AG08396 (cell line): ENCODE measurements around the gene THSD7A.

Source experiments
- DNase-seq: peaks from one replicate; pipeline ENCODE4 v3.0.0; 2012; ENCODE audit warnings: low spot score, mixed read lengths

The THSD7A gene

DNA sequence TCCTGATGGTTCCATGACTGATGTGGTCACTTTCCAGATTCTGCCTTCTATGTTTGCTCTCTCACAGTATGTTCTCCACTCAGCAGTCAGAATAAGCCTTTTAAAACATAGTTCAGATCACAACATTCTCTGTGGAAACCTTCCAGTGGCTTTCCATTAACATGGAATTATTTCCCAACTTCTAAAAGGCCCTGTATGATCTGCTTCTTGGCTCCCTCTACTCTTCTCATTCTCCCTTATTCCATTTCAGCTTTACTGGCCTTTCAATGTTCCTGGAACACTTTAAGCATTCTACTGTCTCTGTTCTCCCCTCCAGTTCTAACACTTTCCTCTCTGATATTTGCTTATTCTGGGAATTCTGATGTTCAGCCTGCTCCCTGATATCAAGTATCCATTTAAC, 325.6 kb downstream of the THSD7A start:
- DNase-seq = no peak

DNA sequence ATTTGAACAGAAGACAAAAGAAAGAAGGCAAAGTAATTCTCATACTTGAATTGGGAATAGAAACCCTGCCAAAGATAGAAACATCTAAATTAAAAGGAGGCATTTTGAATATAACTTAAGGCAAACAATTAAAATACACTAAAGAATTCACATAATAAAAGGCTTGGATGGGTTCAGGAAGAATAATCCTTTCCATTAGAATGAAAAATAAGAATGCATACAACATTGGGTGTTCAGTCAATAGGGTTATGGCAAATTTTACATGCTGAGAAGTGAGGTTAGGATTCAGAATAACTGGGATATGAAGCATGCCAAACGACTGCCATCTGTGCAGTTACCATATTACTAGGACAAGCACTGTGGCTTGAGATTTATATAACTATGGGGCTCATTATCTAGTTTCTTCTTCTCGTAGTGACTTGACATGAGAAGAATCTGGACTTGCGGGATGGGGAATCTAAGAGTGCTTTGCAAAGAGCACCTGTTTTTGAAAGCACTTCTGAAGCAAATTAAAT, 326.5 kb downstream of the THSD7A start:
- DNase-seq = no peak

DNA sequence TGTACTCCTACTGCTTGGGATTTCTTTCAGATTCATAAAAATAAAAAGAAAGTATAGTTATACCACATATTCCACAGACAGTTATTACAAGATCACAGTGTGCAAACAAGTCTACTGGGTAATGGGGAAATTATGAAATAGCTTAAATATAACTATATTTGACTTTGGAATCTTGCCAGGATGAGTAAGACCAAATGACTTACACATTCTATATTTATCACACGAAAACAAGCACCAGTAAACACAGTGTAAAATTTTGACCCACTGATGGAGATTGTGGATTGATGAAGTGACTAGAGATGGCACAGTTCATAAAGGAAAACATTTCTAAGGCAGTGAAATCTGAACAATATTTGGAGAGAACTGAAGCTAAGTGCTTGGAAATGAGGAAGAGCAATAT, 339.7 kb downstream of the THSD7A start:
- DNase-seq = no peak

DNA sequence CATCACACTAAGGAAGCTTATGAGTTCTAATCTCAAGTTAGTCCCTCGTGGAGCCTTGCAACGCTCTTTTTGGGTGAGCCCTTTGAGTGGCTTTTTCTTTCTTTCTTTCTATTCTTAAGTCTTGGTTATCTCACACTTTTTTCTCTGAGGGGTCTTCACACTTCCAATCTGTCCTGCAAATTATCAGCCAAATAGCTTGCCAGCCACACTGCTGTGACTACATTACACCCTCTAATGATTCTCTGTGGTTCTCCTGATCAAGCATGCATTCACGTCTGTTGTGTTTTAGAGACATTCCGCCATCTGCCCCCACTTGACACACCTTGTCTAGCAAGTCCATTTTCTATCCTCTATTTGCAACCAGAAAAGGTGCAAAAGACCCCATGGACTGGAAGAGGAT, 340.2 kb downstream of the THSD7A start:
- DNase-seq = no peak

DNA sequence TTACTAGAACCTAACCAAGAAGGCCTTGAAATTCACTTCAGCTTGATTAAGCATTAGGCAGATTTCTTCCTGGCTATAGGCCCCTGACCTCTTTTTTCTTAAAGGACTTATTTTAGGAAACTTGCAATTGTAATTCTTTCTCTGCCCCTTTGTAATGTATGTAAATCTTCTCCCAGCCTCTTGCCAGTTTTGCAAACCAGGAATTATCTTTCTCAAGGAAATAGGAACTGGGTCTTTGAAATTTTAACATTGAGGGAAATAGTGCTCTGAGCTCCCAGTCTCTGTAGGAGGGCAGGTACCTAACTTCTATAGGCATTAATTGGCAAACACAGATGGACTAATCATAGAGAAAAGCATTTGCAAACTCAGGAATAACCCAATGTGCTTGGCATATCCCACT, 342.7 kb downstream of the THSD7A start:
- DNase-seq = no peak

DNA sequence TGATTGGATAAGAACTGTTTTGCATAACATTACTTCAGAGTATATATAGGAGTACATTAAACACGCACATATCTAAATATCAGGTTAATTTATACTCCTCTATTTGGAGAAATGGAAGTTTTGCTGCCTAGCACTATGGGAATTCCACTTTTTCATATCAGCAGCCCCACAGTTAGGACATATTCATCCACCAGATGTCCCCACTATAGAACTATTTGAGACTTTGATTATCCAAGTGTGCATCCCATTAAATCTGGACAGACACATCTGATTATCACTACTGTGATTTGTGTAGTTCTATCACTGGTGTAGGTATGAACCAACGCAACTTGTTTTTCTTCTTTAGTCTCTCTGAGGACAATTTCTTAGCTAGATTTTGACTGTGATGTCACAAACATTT, 345.7 kb downstream of the THSD7A start:
- no peak for DNase-seq

DNA sequence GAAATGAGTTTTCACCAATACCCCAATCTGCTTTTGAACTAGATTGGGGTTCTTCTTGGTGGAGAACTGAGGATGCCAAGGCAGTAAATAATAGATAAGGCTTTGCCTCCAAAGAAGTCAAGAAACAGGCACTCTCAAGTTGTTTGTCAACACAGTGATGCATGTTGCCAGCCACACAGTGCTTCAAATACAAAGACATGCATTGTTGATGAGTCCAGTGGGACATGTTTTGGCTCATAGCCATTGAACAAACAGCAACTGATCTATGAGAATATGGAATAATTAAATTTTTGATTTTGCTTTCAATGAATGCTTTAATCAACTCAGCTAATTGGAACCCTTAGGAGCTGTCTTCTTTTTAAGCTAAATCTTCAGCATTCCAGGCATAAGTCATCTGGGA, 346.4 kb downstream of the THSD7A start:
- no peak for DNase-seq

DNA sequence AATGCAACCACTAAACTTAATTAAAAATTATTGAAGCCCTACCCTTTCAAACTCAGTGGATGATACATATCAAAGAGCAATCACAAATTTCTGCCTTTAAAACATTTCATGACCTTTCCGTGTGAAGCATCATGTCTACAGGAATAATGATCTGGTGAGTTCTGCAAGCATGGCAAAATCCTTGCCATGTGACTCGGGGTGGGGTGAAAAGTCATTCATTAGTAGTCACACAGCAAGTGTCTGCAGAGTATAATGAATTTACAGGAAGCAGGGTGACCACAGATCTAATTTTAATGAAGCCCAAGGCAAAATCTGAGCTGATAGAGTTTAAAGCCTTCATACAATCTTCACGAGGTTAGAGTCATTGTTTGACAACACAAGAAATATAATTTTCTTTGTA, 351.9 kb downstream of the THSD7A start:
- no peak for DNase-seq

DNA sequence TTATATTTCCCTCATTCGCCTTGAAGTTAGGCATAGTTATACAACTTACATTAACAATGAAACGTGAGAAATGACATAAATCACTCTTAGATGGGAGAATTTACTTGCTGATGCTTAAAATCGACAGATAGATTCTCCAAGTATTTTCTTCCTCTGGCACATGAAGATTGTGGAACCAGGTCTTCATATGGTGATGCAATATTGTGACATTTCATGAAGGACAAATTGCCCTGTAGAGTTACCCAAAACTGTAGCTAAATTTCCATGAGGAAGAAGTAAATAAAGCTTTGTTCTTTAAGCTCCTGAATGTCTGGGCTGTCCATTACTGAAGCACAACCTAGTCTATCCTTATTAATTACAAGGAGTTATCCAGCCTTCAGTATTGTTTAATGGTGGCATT, 353.1 kb downstream of the THSD7A start:
- no peak for DNase-seq

DNA sequence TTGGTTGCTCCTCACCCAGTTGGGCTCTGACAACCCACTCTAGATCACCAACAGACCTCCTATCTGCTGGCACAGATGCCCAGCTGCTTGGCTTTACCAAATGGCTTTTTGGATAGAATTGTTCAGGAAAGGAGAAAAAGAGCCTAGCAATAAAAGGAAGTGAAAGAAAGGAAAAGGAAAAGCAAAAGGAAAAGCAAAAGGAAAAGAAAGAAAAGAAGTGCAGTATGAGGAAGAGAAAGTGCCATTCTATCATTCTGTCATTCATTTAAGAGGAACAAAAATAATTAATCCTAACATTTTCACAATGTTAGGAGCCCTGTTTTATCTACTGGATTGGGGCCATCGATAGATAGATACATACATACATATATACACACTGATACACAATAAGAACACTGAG, 353.6 kb downstream of the THSD7A start:
- no peak for DNase-seq

DNA sequence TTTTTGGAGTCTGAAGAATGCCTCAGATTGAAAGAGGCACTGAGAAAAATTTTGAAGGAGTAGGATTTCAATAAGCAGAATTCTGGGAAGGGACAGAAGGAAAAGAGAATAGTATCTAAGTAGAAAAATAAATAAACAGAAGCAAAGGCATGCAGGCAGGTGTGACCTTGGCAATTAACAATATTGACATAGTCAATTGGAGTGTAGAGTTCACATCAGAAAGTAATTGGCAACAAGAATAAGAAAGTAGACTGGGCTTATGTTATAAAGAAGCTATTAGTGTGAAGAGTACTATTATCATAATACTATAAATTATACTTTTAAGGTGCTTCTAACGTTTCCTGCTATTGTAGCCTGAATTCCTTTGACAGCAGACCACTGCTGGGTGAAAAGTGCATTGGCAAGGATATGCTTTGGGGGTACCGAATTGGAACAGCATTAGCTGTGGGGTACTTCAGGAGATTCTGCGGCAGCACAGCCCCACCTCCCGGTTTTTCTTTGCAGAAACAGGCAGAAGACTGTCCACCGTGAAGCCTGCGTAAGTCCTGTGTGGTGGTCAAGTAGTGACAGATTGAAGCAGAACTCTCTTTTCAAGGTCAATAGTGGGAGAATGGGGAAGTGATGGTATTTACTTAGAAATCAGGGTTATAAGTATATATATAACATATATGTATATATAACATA, 357.0 kb downstream of the THSD7A start:
- DNase-seq = no peak

DNA sequence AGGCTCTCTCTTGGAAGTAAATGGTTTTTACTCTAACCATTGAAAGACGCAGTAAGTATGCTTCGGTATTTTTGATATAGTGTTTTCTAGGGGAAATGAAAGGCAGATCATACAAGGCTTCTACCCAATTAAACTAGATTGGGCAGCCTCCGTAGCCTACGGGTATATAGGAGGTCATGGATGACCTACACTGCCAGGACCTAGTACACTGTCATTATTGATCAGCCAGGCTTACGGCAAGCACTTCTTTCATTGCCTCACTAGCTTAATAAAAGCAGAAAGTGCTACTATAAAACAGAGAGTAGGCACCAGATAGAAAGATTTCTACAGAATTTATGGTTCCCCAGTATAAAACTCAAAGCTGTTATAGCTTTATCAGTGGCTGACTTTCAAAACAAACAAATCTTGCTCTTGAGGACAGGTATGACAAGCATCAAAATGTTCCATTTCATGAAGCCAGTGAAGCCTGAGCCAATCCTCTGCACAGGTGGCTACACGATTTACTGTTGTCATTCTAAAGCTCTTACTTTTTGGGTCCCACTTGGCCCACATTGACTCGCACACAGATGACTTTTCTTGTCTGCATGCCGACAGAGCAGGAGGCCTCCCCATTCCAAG, 358.1 kb downstream of the THSD7A start:
- no peak for DNase-seq

DNA sequence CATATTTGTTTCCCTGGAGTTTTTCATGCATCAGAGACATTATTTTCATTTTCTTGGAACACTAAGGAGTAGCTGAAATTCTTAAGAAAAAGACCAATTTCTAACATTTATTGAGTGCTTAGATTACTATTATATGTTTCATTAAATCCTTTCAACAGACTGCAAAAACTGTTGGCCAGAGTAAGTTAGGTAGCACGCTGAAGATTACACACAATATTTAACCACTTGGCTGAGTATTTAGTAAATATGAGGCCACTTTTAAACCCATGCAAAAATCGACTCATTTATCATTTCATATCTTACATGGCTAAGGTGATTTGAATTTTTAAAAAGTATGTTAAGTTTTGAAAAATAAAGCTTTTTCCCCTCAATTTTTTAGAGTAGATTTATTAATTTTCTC, 358.8 kb downstream of the THSD7A start:
- no peak for DNase-seq

DNA sequence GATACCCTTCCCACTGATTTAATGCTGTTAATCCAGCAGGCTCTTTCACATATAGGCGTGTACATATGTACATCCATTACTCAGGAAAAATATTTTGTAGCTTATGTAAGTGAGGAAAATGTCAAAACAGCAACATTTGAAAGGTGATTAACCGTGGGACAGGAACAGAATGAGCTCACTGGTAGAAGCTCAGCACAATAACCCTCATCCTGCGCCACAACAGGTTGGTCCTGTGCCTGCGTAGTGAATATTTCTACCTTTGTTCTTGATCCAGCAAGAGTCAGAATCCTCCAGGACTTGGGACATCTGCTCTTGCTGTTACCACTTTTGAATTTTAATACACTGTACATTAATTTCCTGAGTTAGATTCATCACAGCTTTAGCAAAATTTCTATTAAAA, 359.4 kb downstream of the THSD7A start:
- DNase-seq = no peak

DNA sequence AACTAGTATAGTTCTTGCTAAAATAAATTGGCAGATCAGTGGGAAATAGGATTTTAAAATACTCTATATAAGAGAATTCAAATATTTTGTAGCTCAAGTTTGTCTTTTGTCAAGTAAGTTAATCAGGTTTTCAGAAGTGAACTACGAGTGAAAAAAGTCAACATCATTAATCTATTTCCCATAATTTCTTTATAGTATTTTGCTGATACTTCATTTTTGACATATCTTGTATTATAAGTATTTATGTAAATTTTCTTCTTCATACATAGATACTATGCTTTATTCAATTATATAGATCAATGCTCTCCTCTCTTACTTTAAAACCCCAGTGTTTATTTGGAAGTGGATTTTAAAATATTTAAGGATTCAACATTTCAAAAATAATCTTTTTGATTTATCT, 360.7 kb downstream of the THSD7A start:
- no peak for DNase-seq

DNA sequence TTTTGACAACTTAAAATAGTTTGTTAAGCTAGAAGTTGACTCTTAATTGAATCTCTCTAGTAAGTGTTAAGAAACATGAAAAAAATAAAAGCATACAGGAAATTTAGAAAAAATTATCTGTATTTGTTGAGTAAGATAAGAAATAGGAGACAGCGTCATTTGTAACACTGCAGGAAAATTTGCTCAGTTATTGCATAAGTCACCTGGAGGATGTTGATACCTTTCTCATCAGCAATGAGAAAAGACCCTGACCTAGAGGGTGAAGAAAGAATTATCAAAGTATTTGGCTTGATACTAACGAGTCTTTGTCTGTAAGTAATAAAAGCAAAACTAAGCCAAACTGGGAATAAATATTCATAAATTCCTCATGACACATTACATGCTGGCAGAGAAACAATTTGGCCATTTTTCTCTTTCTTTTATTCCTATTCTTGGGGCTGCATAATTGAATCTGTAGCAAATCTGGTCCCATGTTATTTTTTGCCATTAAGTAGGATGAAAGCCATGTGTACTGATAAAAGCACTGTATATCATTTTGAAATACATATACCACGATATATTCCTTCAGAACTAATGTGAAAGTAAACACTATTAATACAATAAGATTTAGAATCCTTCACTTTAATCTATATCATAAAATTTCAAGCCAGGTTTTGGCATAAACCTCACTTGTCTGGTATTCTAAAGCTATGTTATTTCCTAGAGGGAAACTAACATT, 362.8 kb downstream of the THSD7A start:
- no peak for DNase-seq

DNA sequence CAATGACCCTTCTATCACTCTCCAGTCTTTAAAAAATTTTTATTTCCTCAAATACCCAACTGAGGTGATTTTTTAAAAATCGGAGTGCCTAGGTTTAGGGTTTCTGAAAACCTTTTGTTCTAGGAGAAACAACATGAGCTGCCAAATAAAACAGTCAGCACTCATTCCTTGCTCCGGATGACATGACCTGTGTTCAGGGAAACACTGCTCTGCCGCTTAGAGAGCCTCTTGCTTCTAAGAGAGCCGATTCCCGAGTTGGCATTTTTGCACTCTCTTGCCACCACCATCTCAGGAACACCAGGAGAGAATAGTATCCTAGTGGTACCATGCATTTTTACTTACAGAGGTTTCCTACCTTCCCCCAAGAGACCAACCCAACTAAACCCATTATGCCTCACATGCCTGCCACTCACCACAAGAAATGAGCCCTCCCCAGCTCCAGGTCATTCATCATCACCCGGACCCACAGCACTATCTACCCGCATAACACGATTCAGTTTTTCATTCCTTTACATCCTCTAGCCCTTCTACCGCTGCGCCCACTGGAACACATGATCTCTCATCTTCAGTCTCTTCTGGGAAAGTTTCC, 365.4 kb downstream of the THSD7A start:
- no peak for DNase-seq

DNA sequence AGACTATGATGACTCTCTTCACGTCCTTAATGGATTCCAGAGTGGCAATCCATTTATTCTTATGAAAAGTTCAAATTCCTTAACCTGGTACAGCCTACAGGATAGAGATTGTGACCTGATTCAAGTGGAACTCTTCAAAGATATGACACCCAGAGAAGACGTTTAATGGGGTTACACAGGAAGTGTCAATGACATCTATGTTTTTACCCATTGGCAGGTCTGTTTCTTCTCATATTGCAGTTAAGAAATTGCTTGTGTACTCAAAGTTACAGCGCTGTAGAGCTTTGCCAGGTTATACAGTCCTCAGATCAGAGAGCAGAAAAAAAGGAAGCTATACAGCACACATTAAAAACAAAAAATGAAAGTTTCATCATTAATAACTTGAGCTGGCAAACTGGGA, 367.4 kb downstream of the THSD7A start:
- no peak for DNase-seq

DNA sequence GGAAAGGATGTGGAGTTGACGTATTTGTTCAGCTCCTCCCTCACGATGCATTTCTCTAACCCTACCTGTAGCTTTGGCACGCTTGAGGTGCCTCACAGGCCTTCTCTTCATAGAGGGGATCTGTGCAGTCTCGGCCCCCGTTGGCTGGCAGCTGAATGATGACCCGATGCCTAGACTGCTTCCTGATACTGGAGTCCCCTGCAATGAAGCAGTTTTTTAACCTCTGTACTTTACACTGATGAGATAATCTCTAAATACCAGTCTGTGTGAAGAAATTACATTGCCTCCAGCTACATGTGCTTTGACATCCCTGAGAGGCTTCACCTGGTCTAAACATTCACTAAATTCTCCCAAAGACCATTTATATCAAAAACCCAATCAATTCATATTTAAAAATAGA, 370.1 kb downstream of the THSD7A start:
- no peak for DNase-seq

DNA sequence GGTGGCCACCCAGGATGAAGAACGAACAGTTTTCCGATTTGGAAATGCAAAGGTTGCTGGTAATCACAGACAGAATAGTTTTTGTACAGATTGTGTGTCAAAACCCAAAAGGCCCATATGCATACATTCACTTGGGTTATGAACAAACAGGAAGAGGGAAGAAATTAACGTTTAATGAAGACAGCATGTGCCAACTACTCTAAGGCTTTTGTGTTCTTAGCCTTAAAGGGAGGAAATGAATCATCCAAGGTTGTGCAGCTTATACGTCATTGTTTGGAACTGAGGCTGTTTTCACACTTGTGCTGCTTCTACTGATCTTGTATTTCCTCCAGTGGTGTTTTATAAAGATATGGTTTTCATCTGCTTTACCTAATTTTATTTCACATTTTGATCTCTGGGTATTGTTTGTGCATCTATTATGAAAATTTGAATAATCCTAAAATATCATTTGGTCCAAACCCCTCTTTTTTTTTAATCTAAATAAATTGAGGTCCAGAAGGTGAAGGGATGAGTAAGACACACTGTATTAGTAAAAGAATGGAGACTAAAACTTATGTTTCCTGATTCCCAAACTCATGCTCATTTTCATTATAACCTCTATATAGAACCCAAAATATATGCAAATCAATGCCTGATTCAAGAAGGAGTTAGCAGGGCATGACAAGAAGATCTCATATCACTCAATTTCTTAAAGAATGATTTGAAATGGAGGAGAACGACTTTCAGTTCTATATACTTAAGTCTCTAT, 373.1 kb downstream of the THSD7A start:
- peak; percentile 8 for DNase-seq

DNA sequence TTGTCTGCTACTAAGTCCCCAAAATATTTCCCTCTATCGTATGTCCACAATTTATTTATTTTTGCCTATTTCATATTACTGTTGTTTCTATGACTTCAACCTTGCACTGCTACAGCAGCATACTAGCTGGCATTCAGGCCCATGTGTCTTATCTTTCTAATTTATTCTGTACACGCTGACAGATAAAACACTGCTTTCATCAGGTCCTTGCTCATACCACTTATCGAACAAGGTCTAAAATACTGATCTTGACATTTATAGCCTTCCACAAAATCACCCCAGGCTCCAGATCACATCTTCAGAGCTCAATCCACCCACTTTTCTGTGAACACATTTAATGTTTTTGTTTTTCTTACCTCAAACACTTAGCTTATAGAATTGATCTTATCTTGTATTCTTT, 374.6 kb downstream of the THSD7A start:
- DNase-seq = no peak

DNA sequence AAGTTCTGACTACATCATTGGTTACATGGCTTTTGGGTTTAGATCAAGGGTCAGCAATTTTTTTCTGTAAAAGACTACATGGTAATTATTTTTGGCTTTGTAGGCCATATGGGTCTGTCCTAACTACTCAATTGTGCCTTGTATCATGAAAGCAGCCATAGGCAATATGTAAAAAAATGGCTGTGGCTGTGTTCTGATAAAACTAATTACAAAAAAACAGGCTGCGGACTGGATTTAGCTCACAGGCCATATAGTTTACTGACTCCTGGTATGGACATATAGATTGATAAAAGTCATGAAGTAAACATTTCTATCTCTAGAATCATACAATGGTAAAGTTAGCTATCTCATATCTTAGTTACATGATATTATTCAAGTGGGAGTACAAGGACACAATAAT, 375.4 kb downstream of the THSD7A start:
- DNase-seq = no peak
